Cardiac septum (tissue), 1 donor: ENCODE data around the gene ETFA. TPM values are rescaled to one million over a fixed set of nuclear protein-coding genes. Genes with fewer than 3 reads are reported as not detected.
"Not testable (repeated sequence)": the region's sequence is repeated elsewhere in the genome, so short reads cannot be mapped to it uniquely, and the experiment has no call there.

ENCODE experiments used
- DNase-seq: peaks from one replicate; pipeline ENCODE4 v3.0.0-alpha.2; 2020; ENCODE audit warnings: low spot score
- intact Hi-C: fragments of 100-400 bp; cut with DNase I; formaldehyde crosslinking; loops from one replicate; pipeline ENCODE4 v1.14.0; 2022
- total RNA-seq: library from RNA; stranded (reverse); fragmentation: NEBNext Ultra II Directional; extraction: Animal tissue kit (Norgen Biotek cat#: 25700); gene quantifications from one replicate; pipeline ENCODE4 v1.2.1, GENCODE V29; 2021
- donor health status: DM: no; HTN: no; CAD: no.

Gene ETFA
- total RNA-seq, 1 donor from 2014 or later: 351 TPM

DNA sequence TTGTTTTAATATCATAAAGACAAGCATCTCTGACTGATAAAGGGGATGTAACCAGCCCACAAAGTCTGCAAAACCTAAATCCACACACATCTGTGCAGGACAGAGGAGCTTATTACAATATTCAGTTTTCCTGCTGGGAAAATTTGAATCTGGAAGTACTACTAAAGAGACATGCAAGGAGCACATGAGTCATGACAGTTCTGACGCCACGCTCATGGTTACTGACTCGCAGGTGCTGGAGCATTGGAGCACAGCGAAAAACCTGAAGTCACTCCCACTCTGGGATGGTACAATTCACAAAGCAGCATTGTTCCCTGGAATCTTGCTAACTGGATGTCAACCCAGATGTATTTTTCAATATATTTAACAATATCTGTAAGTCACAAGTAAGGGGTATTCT is 17.7 kb upstream of the ETFA start:
- DNase-seq: no peak
- intact Hi-C loops: no loop called here

DNA sequence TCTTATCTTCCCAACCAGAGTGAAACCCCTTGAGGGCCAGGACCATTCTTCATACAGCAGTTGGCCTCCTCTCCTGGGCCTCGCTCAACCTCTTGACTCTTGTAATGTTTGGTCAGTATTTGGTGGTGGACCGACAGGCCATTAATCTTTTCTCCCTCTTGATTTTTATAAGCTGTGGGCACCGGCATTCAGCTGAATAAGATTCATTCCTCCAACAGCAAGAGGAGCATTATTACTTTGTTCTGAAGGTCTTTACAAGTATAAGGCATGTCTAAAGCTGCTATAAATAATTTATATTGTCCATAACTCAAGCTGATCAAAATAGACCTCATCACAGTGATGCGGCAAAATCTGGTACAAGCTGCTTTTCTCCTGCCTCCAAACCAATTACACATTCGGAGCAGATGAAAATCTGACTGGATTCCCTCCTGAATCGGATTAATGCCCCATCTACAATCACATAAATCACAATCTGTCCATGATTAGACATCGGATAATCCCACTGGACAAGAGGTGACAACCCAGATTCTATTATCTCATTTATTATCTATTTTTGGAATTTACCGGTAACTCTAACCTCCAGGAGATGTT is 16.9 kb upstream of the ETFA start:
- intact Hi-C loops: no loop called here
- DNase-seq: no peak

DNA sequence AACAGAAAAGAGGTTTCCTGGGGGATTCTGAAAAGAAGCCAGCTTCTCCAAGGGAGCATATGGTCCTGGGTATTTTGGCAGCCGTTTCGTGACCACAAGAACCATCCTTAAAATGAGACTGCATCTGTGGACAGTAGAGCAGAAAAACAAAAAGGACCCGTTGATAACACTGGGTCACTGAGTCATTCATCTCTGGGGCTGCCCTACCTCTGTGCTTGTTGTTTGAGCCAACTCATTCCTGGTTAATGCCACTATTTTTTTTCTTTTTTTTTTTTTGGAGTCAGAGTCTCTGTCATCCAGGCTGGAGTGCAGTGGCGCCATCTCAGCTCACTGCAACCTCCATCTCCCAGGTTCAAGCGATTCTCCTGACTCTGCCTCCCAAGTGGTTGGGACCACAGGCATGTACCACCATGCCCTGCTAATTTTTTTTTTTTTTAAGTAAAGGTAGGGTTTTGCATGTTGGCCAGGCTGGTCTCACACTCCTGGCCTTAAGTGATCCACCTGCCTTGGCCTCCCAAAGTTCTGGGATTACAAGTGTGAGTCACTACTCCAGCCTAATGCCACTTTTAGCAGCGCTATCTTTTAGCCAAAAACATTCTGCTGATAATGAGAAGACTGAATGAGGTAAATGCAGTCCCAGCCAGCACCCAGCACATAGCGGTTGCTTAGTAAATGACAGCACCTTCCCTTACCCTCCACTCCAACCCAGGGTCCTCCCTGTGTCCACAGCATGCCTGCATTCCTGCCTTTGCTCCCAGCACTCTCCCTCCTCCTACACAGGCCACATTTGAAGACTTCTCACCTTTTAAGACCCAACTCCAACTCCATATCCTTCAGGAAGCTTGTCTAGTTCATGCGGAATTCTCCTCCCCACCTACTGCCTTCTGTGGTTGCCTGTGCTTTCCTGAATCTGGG is 16.2 kb upstream of the ETFA start:
- no peak for DNase-seq
- intact Hi-C loops: no loop called here

DNA sequence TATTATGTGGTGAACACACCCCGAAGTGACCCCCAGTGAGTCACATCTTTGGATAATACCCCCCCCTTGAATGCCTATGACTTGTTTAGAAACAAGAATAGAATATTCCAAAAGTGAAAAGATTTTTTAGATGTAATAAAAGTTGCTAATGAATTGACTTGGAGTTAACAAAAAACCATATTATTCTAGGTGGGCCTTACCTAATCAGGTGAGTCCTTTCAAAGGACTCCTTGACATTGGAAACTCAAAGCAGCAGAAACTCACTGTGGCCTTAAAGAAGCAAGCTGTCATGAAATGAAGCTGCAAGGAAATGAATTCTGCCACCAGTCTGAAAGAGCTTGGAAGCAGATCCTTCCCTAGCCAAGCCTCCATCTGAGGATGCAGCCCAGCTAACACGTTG is 14.4 kb upstream of the ETFA start:
- intact Hi-C loops: no loop called here
- no peak for DNase-seq

DNA sequence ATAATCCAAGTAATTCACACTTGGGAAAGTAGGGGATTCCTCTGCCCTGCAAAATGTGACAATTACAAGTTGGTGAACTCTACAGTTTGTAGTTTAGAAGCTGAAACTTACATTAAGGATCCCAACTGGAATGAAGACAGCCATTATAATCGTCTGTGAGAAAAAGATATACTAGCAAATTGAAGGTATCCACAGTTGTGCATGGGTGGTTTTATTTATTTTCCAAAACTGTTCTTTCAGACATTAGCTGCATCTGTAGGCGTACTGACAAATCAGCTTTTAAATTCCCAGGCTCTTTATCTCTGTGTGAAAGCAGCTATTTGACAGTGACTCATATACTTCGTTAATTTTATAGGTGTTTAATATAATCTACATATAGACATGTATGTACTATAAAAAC is 12.8 kb upstream of the ETFA start:
- no peak for DNase-seq
- intact Hi-C loops: no loop called here

DNA sequence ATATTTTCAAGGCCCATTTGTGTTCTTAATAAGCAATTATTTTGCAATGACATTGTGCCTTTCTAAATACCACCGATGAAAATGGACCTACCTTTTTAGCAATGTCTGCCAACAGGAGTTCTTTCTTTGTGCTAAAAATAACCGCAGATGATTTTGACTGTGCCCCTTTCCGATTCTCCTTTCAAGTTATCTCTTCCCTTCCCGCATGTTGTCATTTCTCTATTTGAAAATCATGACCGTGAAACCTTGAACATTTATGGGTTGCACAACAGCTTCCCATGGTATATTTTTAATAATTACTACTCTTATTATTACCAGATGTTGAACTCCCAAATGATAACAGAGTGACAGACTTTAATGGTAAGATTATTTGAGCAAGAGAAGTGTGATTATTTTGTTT is 10.3 kb upstream of the ETFA start:
- intact Hi-C loops: no loop called here
- DNase-seq: no peak

DNA sequence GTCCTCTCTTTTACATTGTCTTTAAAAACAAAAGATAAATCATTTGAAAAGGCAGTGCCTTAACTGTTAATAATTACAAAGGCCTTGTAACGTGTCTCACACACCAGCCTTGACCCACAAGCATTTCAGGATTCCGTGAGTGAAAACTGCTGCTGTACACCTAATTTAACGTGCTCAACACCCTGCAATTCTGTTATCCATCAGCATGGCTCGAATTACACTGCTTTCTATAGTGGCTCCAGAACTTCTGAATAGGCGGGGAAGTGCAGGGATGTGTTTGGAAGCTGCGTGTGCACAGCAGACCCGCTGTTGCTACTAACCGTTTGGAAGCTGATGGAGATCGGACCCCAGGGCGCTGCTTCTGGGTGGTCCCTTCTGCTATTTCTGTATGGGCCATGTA is 9.9 kb upstream of the ETFA start:
- intact Hi-C loops: no loop called here
- DNase-seq: no peak

DNA sequence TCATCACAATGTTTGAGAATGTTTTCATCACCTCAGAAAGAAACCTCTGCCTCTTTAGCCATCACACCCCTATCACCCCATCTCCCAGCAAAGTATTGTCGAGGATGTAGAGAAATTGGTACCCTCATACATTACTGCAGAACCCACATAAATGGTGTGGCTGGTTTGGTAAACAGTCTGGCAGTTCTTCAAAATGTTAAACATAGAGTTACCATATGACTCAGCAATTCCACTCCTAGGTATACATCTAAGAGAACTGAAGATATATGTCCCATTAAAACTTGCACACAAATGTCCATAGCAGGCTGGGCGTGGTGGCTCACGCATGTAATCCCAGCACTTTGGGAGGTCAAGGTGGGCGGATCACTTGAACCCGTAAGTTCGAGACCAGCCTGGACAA is 8.7 kb upstream of the ETFA start:
- DNase-seq: no peak
- intact Hi-C loops: no loop called here

DNA sequence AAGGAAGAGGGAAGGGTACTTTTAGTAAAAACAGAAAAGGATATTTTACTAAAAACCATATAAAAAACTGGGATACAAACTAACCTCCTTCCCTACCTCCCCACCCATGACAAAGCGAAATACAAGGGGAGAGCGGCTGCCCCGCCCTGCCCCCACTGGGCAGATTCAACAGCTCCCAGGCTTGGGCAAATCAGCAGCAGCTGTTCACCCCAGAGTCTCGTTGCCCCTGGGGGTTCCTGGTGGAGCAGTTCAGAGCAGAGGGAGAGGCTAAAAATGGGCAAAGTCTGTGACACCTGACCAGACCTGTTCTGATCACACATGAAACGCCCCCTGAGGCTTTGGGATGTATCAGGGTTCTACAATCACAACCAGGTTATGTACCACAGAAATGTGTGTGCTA is 2.5 kb upstream of the ETFA start:
- intact Hi-C loops: no loop called here
- DNase-seq: no peak

DNA sequence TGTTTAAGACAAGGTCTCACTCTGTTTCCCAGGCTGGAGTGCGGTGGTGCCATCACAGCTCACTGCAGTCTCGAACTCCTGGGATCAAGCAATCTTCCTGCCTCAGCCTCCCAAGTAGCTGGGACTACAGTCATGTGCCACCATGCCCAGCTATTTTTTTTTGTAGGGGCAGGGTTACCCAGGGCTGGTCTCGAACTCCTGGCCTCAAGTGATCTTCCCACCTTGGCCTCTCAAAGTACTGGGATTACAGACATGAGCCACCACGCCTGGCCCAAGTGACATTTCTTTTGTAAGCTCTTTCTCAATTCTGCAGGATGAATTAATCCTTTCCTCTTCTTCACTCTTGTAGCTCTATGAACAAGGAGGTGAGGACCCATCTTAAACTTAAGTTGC is 1.9 kb upstream of the ETFA start:
- DNase-seq, intact Hi-C loops: not testable (repeated sequence)

DNA sequence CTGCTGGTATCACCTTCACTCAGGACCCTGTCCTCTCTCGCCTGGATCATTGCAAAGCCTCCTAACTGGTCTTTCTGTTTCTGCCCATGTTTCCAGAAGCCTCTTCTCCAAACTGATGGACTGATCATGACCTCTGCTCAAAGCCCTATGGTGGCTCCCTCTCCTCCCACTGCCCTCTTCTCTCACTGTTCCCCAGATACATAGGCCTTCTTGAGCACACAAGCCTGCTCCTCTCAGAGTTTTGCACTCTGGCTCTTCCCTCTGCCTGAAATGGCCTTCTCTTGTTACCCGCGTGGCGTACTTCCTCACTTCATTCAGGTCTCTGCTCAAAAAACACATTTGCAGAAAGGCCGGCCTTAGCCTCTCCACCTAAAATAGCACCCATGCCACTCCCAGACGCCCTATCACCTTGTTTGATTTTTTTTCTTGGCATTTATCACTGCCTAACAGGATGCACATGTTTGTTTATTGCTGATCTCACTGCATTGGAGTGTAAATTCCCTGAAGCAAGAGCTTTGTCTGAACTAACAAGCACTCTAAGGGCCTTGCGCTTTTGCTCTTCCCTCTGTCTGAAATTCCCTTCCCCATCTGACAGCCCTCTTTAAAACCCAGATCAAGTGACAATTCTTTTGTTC is 1.4 kb upstream of the ETFA start:
- DNase-seq: no peak
- intact Hi-C loops: no loop called here

DNA sequence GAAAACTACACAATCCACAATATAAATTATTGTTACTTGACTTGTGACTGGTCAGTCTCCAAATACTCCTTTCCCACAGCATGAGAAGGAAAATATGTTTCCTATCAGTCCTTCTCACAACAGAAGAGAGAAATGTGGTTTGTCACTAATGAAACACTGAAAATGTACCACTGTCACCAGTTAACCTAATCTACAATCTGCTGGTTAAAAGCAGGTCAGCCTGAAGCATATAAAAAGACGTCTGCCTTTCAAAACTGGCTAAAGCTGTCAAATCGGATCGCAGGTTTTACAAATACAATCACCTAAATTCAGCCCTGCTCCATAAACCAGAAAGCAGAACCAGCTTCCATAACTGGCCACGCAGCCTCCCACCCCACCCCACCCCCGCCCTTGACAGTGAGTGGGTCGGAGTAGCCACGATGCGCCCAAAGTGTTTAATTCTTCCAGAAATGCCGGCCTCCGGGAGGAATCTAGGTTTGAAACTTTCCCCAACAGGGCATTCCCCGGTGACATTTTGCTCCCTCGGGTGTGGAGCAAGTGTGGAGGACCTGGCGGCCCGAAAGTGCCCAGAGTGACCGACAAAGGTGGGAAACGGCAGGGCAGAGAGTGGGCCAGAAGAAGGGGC is 682 bp downstream of the ETFA start:
- intact Hi-C loops: no loop called here
- no peak for DNase-seq

DNA sequence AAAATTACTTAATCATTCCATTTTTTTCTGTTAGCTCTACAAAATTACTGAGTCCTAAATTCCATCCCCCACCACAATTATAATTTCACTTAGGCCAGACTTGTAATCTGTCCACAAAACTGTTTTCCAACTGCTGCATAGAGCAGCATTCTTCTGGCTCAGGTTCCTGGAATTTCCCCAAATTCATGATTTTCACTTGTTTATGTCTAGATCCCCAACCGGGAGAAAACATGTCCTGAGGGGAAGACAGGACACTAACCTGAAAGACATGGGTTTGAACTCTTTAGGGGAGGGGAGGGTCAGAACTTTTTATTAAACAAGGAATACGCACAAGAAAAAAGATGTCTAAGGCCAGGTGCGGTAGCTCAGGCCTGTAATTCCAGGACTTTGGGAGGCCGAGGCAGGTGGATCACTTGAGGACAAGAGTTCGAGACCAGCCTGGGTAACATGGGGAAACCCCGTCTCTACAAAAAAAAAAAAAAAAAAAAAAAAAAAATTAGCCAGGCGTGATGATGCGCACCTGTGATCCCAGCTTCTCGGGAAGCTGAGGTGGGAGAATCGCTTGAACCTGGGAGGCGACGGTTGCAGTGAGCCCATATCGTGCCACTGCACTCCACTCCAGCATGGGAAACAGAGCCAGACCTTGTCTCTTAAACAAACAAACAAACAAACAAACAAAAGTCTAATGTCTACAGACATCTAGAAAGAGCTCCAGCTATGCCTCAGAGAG is 1.5 kb downstream of the ETFA start:
- no peak for DNase-seq
- intact Hi-C loops: no loop called here

DNA sequence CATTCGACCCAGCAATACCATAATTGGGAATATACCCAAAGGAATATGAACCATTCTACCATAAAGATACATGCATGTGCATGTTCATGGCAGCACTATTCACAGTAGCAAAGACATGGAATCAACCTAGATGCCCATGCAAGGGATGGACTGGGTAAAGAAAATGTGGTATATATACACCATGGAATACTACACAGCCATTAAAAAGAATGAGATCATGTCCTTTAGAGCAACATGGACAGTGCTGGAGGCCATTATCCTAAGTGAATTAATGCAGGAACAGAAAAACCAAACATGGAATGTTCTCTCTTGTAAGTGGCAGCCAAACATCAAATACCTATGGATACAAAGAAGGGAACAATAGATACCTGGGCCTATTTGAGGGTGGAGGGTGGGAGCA is 7.4 kb downstream of the ETFA start:
- no peak for DNase-seq
- intact Hi-C loops: no loop called here

DNA sequence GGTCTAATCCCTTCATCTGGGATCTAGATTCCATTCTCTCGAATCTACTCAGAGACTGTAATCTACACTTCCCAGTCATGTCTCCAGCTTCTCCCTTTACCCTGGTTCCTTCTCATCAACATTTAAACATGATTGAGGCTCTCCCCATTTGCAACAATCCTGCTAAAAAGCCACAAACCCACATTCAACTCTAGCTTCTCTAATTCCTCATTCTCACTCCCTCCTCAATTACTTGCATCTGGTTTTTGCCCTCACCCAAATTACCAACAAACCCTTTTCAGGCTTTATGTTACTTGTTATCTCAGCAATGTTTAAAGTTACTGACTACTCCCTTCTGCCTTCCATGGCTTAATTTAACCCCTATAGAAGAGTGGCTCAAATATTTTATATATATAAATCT is 11.5 kb downstream of the ETFA start:
- intact Hi-C loops: no loop called here
- no peak for DNase-seq

DNA sequence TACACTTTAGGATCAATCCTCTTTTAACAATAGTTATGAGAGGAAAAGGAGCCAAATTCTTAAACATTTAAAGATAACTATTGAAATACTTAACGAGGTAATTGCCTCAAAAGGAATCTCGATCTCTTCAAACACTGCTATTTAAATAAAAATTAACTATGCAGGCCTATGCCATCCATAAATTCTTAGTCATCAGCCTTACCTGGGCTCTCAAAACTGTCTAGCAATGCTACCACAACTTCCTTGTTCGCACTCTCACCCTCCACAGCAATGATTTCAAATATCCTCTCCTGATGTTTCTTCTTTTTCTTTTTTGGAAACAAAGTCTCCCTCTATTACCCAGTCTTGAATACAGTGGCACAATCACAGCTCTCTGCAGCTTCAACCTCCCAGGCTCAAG is 12.3 kb downstream of the ETFA start:
- intact Hi-C loops: no loop called here
- no peak for DNase-seq

DNA sequence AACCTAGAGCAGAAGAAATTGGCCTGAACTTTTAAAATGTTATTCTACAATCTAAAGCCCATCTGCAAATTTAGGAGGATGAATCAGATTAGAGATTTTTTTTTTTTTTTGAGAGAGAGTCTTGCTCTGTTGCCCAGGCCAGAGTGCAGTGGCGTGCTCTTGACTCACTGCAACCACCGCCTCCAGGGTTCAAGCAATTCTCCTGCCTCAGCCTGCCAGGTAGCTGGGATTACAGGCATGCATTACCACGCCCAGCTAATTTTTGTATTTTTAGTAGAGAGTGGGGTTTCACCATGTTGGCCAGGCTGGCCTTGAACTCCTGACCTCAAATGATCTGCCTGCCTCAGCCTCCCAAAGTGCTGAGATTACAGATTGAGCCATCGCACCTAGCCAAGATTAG is 13.3 kb downstream of the ETFA start:
- intact Hi-C loops, DNase-seq: not testable (repeated sequence)

DNA sequence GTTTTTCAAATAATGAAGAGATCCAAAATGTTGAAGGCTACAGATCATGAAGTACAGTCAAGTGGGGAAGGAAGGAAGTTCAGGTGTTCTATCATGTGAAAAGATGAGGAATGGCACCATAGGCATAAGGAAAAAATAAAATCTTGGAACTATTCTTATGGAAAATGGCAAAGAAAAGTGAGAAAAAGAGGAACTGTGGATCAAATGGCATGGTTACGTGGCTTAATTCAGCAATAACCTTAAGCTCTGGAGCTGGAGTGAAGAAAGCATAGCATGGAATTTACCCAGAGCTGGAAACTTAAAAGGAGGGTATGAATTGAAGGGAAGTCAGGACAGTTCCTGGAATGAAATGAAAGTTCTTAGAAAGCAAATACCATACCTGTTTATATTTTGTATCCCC is 14.4 kb downstream of the ETFA start:
- intact Hi-C loops: no loop called here
- no peak for DNase-seq

DNA sequence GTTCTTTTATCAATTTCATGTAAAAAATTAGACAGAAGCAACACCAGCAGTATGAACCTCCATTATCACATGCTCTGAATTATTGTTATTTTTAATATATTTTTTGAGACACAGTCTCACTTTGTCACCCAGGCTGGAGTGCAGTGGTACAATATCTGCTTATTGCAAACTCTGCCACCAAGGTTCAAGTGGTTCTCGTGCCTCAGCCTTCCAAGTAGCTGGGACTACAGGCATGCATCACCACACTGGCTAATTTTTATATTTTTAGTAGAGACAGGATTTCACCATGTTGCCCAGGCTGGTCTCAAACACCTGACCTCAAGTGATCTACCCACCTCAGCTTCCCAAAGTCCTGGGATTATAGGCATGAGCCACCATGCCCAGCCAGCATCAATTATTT is 16.8 kb downstream of the ETFA start:
- intact Hi-C loops, DNase-seq: not testable (repeated sequence)

DNA sequence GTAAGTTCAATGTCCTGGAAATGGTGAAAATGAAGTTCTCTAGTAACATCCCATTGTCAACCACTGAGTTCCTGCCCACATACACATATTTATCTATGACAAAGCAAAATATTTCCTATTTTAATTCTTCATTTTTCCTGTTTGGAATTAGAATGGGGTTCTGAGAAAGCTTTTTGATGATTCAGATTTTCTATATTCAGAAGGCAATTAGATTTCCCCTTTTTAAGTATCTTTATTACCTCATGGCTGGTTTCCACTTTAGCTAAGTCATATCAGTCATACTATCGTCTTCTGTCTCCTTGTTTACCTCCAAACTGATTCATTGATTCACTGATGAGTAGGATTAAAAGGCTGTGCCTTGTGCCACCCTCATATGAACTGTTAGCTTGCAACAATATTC is 17.9 kb downstream of the ETFA start:
- DNase-seq: no peak
- intact Hi-C loops: no loop called here
